Adrenal gland (tissue), 5 donors: ENCODE measurements around the gene ESYT2.

ENCODE experiments used
- POLR2A ChIP-seq, 2 donors: fragments of 450-650 bp; IDR thresholded peaks; one replicate each; pipeline ENCODE4 v1.6.1; 2017; ENCODE audit warnings: antibody characterized with exemption in 2 of 2, mild to moderate bottlenecking in 2 of 2, moderate library complexity in 1 of 2
- TF ChIP-seq, protein P1 (sequence below), 6 experiments: fragments of 450-650 bp in 4 of 6; fragments of 200-600 bp in 2 of 6; sonication (generic) in 1 of 6; IDR thresholded peaks; 1 replicate in 5 of 6; 2 replicates in 1 of 6; pipeline versions ENCODE4 v1.5.1 to v1.8.0; 2016 to 2021; ENCODE audit warnings: antibody characterized with exemption in 6 of 6, mild to moderate bottlenecking in 2 of 6, moderate library complexity in 1 of 6
- donor health status: DM: no; HTN: no; CAD: no.

DNA sequence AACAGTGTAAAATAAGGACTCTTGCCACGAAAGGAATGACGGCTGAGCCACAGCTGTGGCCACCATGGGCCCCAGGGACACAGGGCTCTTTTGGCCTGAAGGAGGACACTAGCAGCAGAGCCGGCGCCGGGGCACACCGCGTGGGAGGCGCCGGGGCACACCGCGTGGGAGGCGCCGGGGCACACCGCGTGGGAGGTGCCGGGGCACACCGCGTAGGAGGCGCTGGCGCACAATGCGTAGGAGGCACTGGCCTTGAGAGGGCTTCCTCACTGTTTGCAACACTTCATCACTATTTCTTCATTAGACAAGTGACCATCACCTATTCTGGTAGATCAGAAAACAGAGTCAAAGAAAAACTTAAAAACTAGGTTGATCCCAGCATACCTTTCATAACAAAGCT, 23.4 kb downstream of the ESYT2 start:
- TF ChIP-seq, protein P1, sequence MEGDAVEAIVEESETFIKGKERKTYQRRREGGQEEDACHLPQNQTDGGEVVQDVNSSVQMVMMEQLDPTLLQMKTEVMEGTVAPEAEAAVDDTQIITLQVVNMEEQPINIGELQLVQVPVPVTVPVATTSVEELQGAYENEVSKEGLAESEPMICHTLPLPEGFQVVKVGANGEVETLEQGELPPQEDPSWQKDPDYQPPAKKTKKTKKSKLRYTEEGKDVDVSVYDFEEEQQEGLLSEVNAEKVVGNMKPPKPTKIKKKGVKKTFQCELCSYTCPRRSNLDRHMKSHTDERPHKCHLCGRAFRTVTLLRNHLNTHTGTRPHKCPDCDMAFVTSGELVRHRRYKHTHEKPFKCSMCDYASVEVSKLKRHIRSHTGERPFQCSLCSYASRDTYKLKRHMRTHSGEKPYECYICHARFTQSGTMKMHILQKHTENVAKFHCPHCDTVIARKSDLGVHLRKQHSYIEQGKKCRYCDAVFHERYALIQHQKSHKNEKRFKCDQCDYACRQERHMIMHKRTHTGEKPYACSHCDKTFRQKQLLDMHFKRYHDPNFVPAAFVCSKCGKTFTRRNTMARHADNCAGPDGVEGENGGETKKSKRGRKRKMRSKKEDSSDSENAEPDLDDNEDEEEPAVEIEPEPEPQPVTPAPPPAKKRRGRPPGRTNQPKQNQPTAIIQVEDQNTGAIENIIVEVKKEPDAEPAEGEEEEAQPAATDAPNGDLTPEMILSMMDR (IDR thresholded peaks at IDR 0.05) = no peak
- TF ChIP-seq POLR2A (IDR thresholded peaks at IDR 0.05) = no peak
